MCF 10A (cell line): ENCODE results near the gene SDCBP2. TPM values are rescaled to one million over a fixed set of nuclear protein-coding genes. Genes with fewer than 3 reads are reported as not detected.

ENCODE experiments used
- BruUV-seq: library from RNA; stranded (reverse); fragments of 400-500 nt; replicated peaks from 2 replicates; lab custom pipeline; 2021; lab: Mats Ljungman, UMichigan
- CTCF ChIA-PET: fragments of 300-600 bp; sonication (Branson Sonifier 250); formaldehyde crosslinking; extraction: SDS; loops from one replicate; lab custom pipeline; 2021; ENCODE audit warnings: antibody characterized with exemption, inconsistent platforms; lab: Yijun Ruan, JAX
- POLR2A ChIA-PET: fragments of 300-600, 350-650 bp; sonication (Branson Sonifier 250); formaldehyde crosslinking; extraction: SDS; loops from one replicate; lab custom pipeline; 2020; ENCODE audit warnings: antibody characterized with exemption, inconsistent platforms; lab: Yijun Ruan, JAX
- DNase-seq: peaks from one replicate; pipeline ENCODE4 v3.0.0-alpha.2; 2018; ENCODE audit not compliant: unreplicated experiment
- H3K27ac Mint-ChIP-seq: one replicate; pipeline ENCODE4 v1.8.0; 2022; ENCODE audit warnings: mild to moderate bottlenecking, low read depth, mixed read lengths; ENCODE audit not compliant: unreplicated experiment
- H3K27me3 Mint-ChIP-seq: one replicate; pipeline ENCODE4 v1.8.0; 2022; ENCODE audit warnings: mixed read lengths; ENCODE audit not compliant: insufficient read depth, unreplicated experiment
- H3K36me3 Mint-ChIP-seq: one replicate; pipeline ENCODE4 v1.8.0; 2022; ENCODE audit warnings: mild to moderate bottlenecking, moderate library complexity, mixed read lengths; ENCODE audit not compliant: insufficient read depth, unreplicated experiment
- H3K4me1 Mint-ChIP-seq: one replicate; pipeline ENCODE4 v1.8.0; 2022; ENCODE audit warnings: mixed read lengths; ENCODE audit not compliant: insufficient read depth, unreplicated experiment
- H3K4me3 Mint-ChIP-seq: one replicate; pipeline ENCODE4 v1.8.0; 2022; ENCODE audit warnings: mild to moderate bottlenecking, moderate library complexity, mixed read lengths; ENCODE audit not compliant: unreplicated experiment
- H3K9me3 Mint-ChIP-seq: one replicate; pipeline ENCODE4 v1.8.0; 2022; ENCODE audit warnings: mixed read lengths; ENCODE audit not compliant: unreplicated experiment
- intact Hi-C: fragments of 100-400 bp; cut with micrococcal nuclease; formaldehyde crosslinking; loops from 2 replicates; pipeline ENCODE4 v1.14.1; 2022
- total RNA-seq: library from RNA; stranded (reverse); gene quantifications from 2 replicates; pipeline ENCODE4 v1.2.3, GENCODE V29; 2022
- TF ChIP-seq, protein P1 (sequence below): fragments of 200-600 bp; IDR thresholded peaks from one replicate; pipeline ENCODE4 v1.8.0; 2022; ENCODE audit warnings: antibody characterized with exemption, mild to moderate bottlenecking; ENCODE audit not compliant: unreplicated experiment

SDCBP2 gene
- total RNA-seq, 1 experiment from 2014 or later: 11.8 TPM

DNA sequence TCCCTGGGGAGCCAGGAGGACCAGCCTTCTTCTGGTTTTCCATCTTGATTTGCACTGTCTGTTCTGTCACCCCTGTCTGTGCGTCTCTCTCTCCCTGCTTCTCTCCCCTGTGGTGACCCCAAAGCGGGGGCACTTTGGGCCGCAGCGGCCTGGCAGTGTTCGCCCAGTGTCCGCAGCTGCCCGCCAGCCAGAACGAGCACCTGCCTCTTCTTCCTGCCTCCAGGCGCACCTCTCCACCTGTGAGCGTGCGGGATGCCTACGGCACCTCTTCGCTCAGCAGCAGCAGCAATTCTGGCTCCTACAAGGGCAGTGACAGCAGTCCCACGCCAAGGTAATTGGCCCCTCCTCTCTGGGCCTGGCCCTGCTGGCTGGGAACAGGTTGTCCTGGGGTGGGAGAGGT, 32.0 kb downstream of the SDCBP2 start:
- TF ChIP-seq, protein P1, sequence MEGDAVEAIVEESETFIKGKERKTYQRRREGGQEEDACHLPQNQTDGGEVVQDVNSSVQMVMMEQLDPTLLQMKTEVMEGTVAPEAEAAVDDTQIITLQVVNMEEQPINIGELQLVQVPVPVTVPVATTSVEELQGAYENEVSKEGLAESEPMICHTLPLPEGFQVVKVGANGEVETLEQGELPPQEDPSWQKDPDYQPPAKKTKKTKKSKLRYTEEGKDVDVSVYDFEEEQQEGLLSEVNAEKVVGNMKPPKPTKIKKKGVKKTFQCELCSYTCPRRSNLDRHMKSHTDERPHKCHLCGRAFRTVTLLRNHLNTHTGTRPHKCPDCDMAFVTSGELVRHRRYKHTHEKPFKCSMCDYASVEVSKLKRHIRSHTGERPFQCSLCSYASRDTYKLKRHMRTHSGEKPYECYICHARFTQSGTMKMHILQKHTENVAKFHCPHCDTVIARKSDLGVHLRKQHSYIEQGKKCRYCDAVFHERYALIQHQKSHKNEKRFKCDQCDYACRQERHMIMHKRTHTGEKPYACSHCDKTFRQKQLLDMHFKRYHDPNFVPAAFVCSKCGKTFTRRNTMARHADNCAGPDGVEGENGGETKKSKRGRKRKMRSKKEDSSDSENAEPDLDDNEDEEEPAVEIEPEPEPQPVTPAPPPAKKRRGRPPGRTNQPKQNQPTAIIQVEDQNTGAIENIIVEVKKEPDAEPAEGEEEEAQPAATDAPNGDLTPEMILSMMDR: no peak
- Mint-ChIP-seq H3K27ac (no peak overlapping the region), H3K4me3 (no peak overlapping the region), H3K9me3 (no peaks in the 10 kb centered on the region), H3K27me3 (no peaks in the 10 kb centered on the region), H3K36me3 (peaks cover 6% of the 10 kb centered on the region), H3K4me1 (peaks cover 15% of the 10 kb centered on the region)
- no peak for DNase-seq
- POLR2A ChIA-PET: no interaction called here
- no TSS peak for BruUV-seq
- intact Hi-C loops: no loop called here
- CTCF ChIA-PET: no interaction called here

DNA sequence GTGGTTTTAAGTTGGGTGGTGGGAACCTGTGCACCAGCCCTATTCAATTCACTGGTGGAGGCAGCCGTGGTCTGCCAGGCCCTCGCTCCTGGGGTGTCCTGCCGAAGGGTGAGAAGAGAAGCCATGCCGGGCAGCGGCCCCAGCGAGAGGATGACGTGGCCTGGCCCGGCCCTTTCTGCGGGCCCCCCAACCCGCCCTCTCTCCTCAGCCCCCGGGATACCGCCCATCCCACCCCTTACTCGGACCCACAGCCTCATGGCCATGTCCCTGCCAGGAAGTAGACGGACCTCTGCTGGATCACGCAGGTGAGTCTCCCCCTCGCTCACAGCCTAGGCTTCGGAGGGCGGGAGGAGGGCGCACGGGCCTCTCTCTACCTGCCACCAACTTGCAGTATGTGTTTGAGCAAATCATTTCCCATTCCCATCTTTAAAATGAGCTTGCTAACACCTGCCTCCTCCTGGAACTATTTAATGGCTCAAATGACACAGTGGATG, 32.8 kb downstream of the SDCBP2 start:
- Mint-ChIP-seq H3K36me3 (peaks cover 6% of the 10 kb centered on the region), H3K27me3 (no peaks in the 10 kb centered on the region), H3K4me3 (no peak overlapping the region), H3K4me1 (peaks cover 22% of the 10 kb centered on the region), H3K27ac (no peak overlapping the region), H3K9me3 (no peaks in the 10 kb centered on the region)
- intact Hi-C loops: no loop called here
- no peak for DNase-seq
- BruUV-seq: no TSS peak
- POLR2A ChIA-PET: no interaction called here
- TF ChIP-seq, protein P1: no peak
- CTCF ChIA-PET: no interaction called here

DNA sequence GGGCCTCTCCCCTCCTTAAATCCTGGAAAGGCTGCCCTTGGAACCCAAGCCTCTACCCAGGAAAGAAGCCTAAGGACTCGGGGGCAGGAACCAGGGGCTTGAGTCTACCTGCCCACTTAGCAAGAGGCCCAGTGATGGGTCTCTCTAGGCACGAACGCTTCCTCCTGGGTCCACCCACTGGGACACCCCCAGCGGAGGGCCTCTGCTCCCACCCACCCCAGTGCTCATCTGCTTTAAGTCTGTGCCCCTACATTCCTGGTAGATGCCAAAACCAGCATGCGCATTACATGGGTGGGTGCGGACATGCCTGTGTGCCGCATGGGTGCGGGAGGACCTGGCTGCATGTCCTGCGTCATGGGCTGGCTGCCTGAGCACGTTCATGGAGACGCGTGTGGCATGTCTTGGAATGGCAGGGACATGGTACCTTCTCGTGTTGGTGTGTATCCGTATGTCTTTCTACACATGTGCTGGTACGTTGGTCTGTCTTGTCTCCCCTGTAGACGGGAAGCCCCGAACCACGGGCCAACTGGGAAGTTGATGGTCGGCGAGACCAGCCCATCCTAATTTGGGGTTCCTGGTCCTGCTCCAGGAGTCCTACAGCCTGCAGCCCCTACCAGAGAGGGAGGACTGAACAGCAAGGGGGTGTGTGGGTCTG, 33.5 kb downstream of the SDCBP2 start:
- POLR2A ChIA-PET: no interaction called here
- Mint-ChIP-seq H3K27ac (no peak overlapping the region), H3K9me3 (no peaks in the 10 kb centered on the region), H3K36me3 (peaks cover 6% of the 10 kb centered on the region), H3K4me1 (peaks cover 18% of the 10 kb centered on the region), H3K4me3 (no peak overlapping the region), H3K27me3 (no peaks in the 10 kb centered on the region)
- TF ChIP-seq, protein P1: no peak
- intact Hi-C loops: no loop called here
- BruUV-seq: no TSS peak
- CTCF ChIA-PET: no interaction called here
- DNase-seq: no peak

DNA sequence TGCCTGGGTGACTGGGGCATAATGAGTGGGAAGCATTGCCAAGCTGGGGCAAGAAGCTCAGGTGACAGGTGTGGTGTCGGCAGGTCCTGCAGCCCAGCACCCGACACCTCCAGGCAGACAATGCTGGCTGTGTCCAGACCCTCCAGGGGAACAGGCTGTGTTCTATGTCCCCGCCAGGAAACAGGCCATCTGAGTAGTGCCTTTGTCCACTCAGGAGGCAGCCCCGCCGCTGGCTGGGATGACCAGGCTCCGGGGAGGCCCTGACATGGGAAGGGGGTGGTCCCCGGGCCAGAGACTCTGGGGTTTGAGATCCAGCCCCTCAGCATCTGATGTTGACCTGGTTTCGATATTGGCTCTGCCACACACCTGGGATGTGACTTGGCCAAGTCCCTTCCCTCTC, 34.4 kb downstream of the SDCBP2 start:
- ChIA-PET CTCF (no interaction called here), POLR2A (no interaction called here)
- Mint-ChIP-seq H3K4me1 (peaks cover 18% of the 10 kb centered on the region), H3K4me3 (no peak overlapping the region), H3K9me3 (no peaks in the 10 kb centered on the region), H3K27ac (no peak overlapping the region), H3K36me3 (peaks cover 6% of the 10 kb centered on the region), H3K27me3 (no peaks in the 10 kb centered on the region)
- TF ChIP-seq, protein P1: no peak
- no TSS peak for BruUV-seq
- DNase-seq: no peak
- intact Hi-C loops: no loop called here
